Measurements from ENCODE around the gene B3GALT5. TPM values are rescaled to one million over a fixed set of nuclear protein-coding genes. Genes with fewer than 3 reads are reported as not detected.

The B3GALT5 gene
- total RNA-seq, 4 donors from 2014 or later = under 0.01 TPM; not detected in 3

DNA sequence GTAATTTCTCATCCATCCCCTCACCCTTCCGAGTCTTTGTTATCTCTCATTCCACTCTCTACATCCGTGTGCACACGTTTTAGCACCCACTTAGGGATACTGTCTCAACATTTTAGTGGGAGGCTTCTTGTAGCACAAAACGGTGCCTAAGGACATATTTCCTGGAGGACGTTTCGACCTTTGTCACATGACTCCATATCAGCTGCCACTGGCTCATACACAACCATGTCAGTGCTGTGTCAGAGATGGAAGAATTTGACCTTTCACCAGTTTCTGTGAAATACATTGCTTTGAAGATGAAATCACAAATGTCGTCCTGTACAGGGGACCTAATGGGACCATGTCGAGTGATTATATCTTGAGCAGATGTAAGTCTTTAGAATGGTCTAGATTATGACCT, 15.6 kb downstream of the B3GALT5 start:
- TF ChIP-seq CTCF (IDR thresholded peaks at IDR 0.05; ENCODE audit: low read depth) = no peak

DNA sequence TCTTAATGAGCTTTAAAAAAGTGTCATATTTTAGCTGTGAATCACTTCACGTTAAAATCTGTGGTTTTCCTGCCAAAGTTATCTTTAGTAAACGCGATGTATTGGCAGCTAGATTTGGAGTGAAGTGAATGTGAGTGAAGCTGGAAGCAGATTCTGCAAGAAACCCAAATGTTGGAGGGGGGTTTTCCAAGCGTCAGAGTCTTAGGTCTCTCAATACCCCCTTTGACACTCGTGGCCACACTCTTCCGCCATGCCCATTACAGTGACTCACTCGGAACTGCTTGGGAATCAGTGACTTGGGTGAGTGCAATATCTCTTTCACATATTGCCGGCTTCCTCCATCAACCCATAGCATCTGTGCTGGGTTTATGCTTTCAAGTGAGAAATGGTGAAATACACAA, 17.5 kb downstream of the B3GALT5 start:
- TF ChIP-seq CTCF (IDR thresholded peaks at IDR 0.05; ENCODE audit: low read depth) = no peak

DNA sequence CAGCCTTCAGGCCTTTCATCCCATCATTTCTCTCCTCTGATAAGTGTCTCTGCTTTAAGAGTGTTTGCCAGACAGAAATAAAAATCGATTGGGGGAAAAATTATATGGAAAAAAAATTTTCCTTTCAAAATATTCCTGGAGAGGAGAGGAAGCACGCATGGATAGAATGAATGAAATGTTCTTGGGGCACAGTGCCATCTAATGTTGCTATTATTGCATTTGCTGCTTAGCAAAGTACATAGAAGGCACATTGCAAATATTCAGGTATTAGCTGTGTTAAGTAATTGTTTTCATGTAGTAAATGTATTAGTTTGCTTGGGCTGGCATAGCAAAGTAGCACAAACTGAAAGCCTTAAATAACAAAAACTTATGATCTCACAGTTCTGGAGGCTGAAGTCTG, 18.1 kb downstream of the B3GALT5 start:
- no peak for TF ChIP-seq CTCF (IDR thresholded peaks at IDR 0.05; ENCODE audit: low read depth)

GRCh38 chr21:39631842-39632562, 19.3 kb downstream of the B3GALT5 start:
- no peak for TF ChIP-seq CTCF (IDR thresholded peaks at IDR 0.05; ENCODE audit: low read depth)

DNA sequence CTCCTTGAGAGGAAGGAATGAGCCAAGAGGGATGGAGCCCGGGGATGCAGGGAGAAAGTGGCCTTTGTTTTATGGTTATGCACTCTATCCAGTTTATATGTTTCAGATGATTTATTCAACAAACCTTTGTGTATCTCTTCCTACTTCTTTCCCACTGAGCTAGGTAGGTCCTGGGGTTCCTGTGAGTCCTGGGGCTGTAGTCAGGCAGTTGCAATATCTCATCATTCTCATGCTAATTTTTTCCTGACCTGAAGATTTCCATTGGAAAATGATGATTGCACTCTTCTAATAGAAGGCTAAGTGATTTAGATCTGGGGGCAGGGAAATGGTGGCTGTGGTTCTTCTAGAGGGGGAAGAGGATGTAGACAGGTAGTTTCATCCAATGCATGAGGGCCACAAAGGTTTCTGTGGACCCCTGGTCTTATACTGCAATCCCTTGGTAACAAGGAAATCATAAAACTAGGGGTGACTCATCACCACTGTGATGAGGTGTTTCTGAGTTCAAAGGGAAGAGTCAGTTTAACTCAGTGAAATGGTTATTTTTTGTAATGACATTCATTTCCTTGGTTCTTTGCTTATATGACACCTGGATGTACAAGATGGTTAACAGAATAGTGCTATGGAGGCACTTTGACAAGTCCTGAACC, 20.2 kb downstream of the B3GALT5 start:
- TF ChIP-seq CTCF (IDR thresholded peaks at IDR 0.05; ENCODE audit: low read depth) = no peak

GRCh38 chr21:39633770-39634181, 21.0 kb downstream of the B3GALT5 start:
- no peak for TF ChIP-seq CTCF (IDR thresholded peaks at IDR 0.05; ENCODE audit: low read depth)

- no peak for TF ChIP-seq CTCF (IDR thresholded peaks at IDR 0.05; ENCODE audit: low read depth)
These were observed 21.8 kb downstream of the B3GALT5 start for GRCh38 chr21:39634507-39634906.
